Mucosa of rectum (tissue), 2 donors: Measurements from ENCODE around the gene GNG7.
"Not testable (repeated sequence)": the region's sequence is repeated elsewhere in the genome, so short reads cannot be mapped to it uniquely, and the experiment has no call there.

ENCODE experiments used
- H3K27ac ChIP-seq, 2 donors: one replicate each; pipeline ENCODE4 v1.7.0; 2013; ENCODE audit warnings: inconsistent platforms in 2 of 2, low read depth in 2 of 2, low read length in 2 of 2
- H3K27me3 ChIP-seq, 2 donors: one replicate each; pipeline ENCODE4 v1.7.0; 2013; ENCODE audit warnings: low read length in 2 of 2; ENCODE audit not compliant: control insufficient read depth in 2 of 2, insufficient read depth in 2 of 2
- H3K36me3 ChIP-seq, 2 donors: one replicate each; pipeline ENCODE4 v1.7.0; 2013; ENCODE audit warnings: low read length in 2 of 2; ENCODE audit not compliant: control insufficient read depth in 2 of 2, insufficient read depth in 2 of 2
- H3K4me1 ChIP-seq, 2 donors: one replicate each; pipeline ENCODE4 v1.7.0; 2013; ENCODE audit warnings: low read length in 2 of 2, mild to moderate bottlenecking in 1 of 2; ENCODE audit not compliant: control insufficient read depth in 2 of 2, insufficient read depth in 2 of 2
- H3K4me3 ChIP-seq, 2 donors: one replicate each; pipeline ENCODE4 v1.7.0; 2013; ENCODE audit warnings: low read length in 2 of 2
- H3K9ac ChIP-seq, 2 donors: one replicate each; pipeline ENCODE4 v1.7.0; 2013; ENCODE audit warnings: low read length in 2 of 2, low read depth in 1 of 2, mild to moderate bottlenecking in 1 of 2
- H3K9me3 ChIP-seq, 2 donors: one replicate each; pipeline ENCODE4 v1.7.0; 2013; ENCODE audit warnings: low read length in 2 of 2; ENCODE audit not compliant: control insufficient read depth in 2 of 2
- donor health status: healthy.
- donor health status: Normal muscosa, but diverticular disease.

Gene GNG7

DNA sequence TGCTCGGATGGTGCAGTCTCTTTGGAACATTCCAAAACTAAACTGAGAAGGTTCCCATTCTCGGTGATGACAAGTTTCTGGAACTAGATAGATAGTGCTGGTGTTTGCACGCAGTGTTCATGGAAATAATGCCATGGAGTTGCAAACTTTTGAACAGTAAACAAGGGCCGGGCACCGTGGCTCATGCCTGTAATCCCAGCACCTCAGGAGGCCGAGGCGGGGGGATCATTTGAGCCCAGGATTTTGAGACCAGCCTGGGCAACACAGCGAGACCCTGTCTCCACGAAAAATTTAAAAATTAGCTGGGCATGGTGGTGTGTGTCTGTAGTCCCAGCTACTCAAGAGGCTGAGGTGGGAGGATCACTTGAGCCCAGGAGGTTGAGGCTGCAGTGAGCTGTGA, 95.7 kb downstream of the GNG7 start:
- H3K9ac ChIP-seq, H3K4me1 ChIP-seq, H3K9me3 ChIP-seq, H3K36me3 ChIP-seq, H3K27me3 ChIP-seq, H3K4me3 ChIP-seq, H3K27ac ChIP-seq: not testable (repeated sequence)

DNA sequence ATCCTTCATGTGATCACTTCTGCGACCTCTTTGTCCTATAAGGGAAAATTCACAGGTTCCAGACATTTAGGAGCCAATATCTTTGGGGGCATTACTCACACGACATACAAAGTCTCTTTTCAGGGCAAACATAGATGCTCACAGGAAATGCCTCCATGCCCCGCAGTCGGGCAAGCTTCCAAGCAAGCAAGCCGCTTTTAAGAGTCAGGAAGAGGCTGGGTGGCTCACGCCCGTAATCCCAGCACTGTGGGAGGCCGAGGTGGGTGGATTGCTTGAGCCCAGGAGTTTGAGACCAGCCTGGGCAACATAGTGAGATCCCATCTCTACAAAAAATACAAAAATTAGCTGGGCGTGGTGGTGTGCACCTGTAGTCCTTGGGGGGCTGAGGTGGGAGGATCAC, 96.6 kb downstream of the GNG7 start:
- not testable (repeated sequence) for H3K9ac ChIP-seq, H3K27me3 ChIP-seq, H3K9me3 ChIP-seq, H3K27ac ChIP-seq, H3K4me1 ChIP-seq, H3K4me3 ChIP-seq, H3K36me3 ChIP-seq

DNA sequence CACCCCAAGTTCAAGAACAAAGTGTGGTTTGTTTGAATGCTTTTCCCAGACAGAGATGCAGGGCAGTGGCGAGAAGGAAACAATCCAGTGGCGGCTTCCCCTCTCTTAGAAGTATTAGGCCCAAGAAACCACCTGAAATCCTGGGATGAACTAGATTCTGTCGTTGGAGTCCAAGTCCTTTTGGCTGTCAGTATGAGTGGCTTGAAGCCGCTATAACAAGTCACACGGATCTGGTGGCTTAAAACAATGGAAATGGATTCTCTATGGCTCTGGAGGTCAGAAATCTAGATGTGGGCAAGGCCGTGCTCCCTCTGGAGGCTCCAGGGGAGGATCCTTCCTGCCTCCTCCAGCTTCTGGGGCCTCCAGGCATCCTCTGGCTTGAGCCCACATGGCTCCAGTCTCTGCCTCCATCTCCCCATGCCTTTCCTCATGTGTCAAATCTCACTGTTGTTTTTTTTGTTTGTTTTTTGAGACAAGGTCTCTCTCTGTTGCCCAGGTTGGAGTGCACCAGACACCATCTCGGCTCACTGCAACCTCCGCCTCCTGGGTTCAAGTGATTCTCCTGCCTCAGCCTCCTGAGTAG, 97.7 kb downstream of the GNG7 start:
- H3K27ac ChIP-seq, result no peak overlapping the region
- no peak overlapping the region for H3K4me3 ChIP-seq
- H3K4me1 ChIP-seq, result peaks cover 0 to 4% of the 10 kb centered on the region in 2 donors
- no peaks in the 10 kb centered on the region for H3K36me3 ChIP-seq
- H3K27me3 ChIP-seq, result no peaks in the 10 kb centered on the region
- H3K9me3 ChIP-seq, result no peaks in the 10 kb centered on the region
- no peak overlapping the region for H3K9ac ChIP-seq

DNA sequence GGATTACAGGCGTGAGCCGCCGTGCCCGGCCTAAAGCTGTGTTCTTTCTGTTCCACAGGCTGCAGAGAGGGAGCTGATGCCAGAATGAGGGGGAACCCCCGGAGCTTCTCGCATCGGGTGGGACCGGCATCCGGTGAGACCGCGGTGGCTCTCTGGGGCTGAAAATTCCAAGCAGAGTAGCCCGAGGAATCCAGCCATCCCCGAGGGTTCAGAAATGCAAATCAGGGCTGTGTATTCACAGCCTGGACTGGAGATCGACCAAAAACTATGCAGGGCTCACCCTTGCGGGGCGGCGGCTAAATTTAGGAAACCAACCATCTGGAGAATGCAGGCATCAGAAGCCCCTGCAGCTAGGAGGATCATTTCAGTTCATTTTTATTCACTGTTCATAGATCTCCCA, 99.2 kb downstream of the GNG7 start:
- H3K4me1 ChIP-seq, result peaks cover 0 to 4% of the 10 kb centered on the region in 2 donors
- no peak overlapping the region for H3K4me3 ChIP-seq

DNA sequence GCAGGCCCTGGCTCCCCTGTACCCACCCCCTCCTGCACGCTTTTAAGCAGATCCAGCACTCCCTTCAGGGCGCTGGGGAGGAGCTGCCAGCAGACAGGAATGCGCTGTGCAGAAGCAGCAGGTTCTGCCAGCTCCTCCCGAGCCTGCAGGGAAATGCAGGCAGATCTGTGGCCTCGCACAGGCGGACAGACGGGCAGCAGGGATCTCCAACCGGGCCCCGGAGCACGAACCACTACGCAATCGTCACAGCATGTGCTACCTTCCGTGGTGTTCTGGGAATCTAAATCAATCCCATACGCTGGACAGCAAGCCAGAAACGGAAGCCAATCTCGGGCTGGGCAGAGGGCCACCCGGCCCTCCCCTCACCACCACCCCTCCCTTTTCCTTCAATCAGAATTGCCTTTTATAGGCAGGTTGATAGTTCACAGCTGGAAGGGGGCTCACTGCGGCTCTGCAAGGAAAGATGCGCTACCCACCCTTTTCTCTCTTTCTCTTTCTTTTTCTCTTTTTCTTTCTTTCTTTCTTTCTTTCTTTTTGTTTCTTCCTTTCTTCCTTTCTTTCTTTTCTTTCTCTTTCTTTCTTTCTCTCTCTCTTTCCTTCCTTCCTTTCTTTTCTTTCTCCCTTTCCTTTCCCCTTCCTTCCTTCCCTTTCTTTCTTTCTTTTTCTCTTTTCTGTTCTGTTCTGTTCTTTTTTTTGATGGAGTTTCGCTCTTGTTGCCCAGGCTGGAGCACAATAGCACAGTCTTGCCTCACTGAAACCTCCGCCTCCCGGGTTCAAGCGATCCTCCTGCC, 99.9 kb downstream of the GNG7 start:
- no peaks in the 10 kb centered on the region for H3K27me3 ChIP-seq
- H3K4me3 ChIP-seq, result peak overlapping the region in 1 of 2 donors; percentile 38
- no peaks in the 10 kb centered on the region for H3K36me3 ChIP-seq
- no peaks in the 10 kb centered on the region for H3K9me3 ChIP-seq
- H3K4me1 ChIP-seq, result peaks cover 0 to 4% of the 10 kb centered on the region in 2 donors
- peak overlapping the region; percentile 35 to 62 for H3K27ac ChIP-seq
- peak overlapping the region in 1 of 2 donors; percentile 18 for H3K9ac ChIP-seq

More for the DNA sequence above, 99.2 kb downstream of the GNG7 start:
- Histone ChIP-seq H3K36me3 (no peaks in the 10 kb centered on the region), H3K27me3 (no peaks in the 10 kb centered on the region), H3K9ac (no peak overlapping the region), H3K27ac (peak overlapping the region; percentile 35 to 62), H3K9me3 (no peaks in the 10 kb centered on the region)

DNA sequence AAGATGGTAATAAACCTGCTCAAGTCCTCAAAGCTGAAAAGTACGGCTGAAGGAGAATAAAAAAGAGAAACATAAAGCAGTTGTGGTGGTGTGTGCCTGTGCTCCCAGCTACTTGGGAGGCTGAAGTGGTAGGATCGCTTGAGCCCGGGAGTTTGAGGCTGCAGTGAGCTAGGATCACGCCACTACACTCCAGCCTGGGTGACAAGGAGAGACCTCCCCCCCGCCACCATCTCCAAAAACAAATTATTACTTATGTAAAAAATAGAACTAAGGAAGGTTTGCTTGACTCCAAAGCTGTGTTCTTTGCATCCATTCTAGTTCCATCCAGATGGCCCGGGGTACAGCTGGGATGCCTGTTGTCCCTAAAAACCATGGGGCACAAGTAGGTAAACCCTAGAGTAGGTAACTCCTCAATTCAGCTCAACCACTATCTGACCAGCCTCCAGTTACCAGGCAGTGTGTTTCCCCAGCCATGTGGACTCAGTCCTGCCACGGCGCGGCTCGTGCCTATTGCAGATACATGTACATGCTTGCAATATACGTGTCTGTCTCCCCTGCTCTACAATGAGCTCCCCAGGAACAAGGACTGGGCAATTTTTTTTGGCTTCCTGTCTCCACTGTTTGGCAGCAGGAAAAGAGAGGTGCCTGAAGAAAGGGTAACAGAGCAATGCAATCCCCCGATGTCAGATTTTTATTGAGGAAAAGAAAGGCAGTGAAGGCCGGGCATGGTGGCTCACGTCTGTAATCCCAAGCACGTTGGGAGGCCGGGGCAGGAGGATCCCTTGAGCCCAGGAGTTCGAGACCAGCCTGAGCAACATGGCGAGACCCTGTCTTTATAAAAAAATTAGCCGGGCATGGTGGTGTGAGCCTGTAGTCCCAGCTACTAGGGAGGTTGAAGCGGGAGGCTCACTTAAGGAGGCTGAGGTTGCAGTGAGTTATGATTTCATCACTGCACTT, 101.3 kb downstream of the GNG7 start:
- Histone ChIP-seq H3K9me3 (no peaks in the 10 kb centered on the region), H3K9ac (no peak overlapping the region), H3K27ac (peak overlapping the region in 1 of 2 donors; percentile 37), H3K27me3 (no peaks in the 10 kb centered on the region), H3K4me3 (no peak overlapping the region), H3K36me3 (no peaks in the 10 kb centered on the region), H3K4me1 (peaks cover 0 to 4% of the 10 kb centered on the region in 2 donors)

DNA sequence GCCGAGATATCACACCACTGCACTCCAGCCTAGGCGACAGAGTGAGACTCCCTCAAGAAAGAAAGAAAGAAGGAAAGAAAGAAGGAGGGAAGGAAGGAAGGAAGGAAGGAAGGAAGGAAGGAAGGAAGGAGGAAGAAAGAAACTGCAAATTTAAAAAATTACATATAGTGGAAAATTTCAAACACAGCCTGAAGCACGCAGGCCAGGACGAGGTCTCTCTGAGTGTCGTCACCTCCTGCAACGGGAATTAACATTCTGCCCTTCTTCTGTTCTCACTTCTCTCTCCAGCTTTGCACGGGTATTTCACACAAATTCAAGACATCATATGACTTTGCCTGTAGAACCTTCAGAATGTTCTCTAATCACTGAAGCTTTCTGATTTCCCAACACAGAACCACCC, 108.2 kb downstream of the GNG7 start:
- Histone ChIP-seq H3K4me3 (no peak overlapping the region), H3K9me3 (no peaks in the 10 kb centered on the region), H3K36me3 (no peaks in the 10 kb centered on the region), H3K27me3 (no peaks in the 10 kb centered on the region), H3K9ac (no peak overlapping the region), H3K4me1 (no peaks in the 10 kb centered on the region), H3K27ac (no peak overlapping the region)

DNA sequence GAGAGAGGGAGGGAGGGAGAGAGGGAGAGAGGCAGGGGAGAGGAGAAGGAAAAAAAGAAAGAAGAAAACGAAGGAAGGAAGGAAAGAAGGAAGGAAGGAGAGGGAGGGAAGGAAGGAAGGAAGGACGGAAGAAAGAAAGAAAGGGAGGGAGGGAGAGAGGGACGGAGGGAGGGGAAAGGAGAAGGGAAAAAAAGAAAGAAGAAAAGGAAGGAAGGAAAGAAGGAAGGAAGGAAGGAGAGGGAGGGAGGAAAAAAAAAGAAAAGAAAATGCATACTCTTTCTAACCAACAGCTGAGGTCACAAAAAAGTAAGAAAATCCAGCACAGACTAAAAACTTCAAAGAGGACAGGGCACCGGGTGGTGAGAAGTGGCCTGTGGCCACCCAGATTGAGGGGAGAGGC, 109.7 kb downstream of the GNG7 start:
- no peak overlapping the region for H3K9ac ChIP-seq
- H3K9me3 ChIP-seq, result no peaks in the 10 kb centered on the region
- peaks cover 5 to 6% of the 10 kb centered on the region in 2 donors for H3K4me1 ChIP-seq
- no peaks in the 10 kb centered on the region for H3K27me3 ChIP-seq
- H3K36me3 ChIP-seq, result no peaks in the 10 kb centered on the region
- H3K4me3 ChIP-seq, result no peak overlapping the region
- H3K27ac ChIP-seq, result no peak overlapping the region

DNA sequence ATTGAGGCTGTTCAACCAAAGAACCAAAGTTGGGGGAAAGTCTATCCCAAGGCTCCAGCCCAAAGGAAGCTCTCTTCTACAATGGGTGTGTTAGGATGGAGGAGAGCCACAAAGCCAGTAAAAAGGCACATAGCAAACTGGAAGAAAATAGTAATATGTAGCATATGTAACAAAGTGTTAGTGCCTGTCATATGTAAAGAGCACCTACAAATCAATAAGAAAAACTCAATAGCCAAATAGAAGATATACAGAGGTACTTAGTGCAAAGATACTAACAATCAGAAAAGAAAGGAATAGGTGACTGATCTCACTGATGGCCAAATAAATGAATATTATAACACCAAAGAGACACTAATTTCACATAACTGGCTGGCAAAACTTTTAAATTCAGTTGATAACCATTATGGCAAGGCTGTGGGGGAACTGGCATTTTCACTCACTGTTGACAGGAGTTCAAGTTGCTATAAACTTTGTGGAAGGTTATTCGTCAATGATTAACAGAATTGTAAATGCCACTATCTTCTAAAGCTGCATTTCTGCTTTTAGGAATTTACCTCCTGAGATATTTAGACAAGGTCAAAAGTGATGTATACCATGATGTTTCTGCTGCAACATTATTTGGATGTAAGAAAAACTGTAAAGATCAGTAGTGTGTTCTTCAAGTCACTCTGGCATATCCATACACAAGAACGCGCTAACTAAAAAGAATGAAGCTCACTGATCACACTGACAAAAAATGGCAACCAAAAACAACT, 110.8 kb downstream of the GNG7 start:
- Histone ChIP-seq H3K27me3 (no peaks in the 10 kb centered on the region), H3K27ac (no peak overlapping the region), H3K36me3 (no peaks in the 10 kb centered on the region), H3K9ac (no peak overlapping the region), H3K9me3 (no peaks in the 10 kb centered on the region), H3K4me3 (no peak overlapping the region), H3K4me1 (peaks cover 5 to 6% of the 10 kb centered on the region in 2 donors)
